NCI-H2196 treated with DMSO at 0.1 percent for 48 hours (cell line): ENCODE results near the gene DACH2.

Experiments
- DNase-seq: peaks from one replicate; lab custom pipeline; 2025; ENCODE audit not compliant: unreplicated experiment; lab: John Stamatoyannopoulos, UW

Gene DACH2

DNA sequence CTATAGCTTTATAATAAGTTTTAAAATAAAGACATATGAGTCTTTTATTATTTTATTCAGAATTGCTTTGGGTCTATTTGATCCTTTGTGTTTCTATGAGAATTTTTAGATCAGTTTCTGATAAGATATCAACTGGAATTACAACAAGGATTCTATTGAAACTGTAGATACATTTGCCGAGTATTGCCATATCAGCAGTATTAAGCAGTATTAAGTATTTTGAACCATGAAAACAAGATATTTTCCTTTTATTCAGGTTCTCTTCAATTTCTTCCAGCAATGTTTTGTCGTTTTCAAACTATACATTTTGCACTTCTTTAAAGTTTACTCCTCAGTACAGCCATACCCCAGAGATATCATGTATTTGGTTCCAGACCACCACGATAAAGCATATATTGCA is 598.8 kb downstream of the DACH2 start:
- no peak for DNase-seq

DNA sequence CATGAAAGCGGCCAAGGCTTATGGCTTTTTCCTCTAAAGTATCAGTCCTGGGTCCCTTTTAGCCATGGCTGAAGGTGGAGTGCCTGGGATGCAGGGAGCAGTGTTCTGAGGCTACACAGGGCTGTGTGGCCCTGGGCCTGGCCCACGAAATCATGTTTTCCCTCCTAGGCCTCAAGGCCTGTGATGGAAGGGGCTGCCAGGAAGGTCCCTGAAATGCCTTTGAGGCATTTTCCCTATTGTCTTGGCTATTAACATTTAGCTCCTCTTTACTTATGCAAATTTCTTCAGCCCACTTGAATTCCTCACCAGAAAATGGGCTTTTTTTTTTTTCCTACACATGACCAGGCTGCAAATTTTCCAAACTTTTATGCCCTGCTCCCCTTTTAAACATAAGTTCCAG is 657.0 kb downstream of the DACH2 start:
- no peak for DNase-seq

DNA sequence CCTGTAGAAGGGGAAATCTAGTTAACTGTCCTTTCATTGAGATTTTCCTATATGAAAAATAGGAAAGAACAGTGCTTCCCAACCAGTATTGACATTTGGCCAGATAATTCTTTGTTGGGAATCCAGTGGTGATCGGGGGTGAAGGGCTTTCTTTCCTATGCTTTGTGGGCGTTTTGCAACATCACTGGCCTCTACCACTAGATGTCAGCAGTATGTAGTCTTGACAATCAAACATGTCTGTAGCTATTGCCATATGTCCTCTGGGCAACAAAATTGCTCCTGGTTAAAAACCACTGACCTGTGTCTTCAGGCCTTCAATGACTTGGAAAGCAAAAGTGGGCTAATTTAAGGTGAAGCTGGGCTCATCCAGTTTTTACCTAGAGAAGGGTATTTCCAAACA is 658.5 kb downstream of the DACH2 start:
- DNase-seq, result no peak

DNA sequence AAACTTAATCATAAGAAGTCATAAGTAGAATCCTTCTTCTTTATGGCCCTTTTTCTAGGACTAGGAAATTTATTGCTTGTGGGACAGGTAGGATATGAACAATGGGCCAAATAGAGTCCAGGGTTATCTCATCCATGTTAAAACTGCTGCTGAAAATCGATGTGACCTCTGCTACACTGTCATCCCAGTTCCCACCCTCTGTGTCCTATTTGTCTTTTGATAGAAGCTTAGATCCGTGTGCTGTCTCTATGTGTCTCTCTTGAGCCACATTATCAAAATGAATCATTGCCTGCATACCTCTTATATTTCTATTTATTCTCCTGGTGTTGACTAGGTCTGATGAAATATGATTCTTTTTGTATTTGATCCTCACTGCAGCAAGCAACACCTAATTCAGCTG is 661.4 kb downstream of the DACH2 start:
- no peak for DNase-seq

DNA sequence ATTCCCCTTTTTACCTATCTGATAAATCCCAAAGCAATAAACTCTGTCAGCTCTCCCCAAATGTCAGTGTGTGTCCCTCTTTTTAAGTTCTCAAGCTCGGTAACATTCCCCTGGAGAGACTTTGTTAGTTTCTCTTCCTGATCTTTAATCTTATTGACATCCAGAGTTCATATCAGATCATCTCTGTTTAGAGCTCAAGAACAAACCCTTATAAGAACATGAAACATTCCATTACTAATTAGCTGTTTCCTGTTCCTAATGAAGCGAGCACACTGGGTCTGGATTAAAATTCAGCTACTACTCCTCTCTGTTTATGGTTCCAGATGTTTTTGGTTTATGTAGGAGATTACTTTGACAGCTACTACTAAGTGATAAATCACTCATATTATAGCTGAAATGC is 681.5 kb downstream of the DACH2 start:
- no peak for DNase-seq

DNA sequence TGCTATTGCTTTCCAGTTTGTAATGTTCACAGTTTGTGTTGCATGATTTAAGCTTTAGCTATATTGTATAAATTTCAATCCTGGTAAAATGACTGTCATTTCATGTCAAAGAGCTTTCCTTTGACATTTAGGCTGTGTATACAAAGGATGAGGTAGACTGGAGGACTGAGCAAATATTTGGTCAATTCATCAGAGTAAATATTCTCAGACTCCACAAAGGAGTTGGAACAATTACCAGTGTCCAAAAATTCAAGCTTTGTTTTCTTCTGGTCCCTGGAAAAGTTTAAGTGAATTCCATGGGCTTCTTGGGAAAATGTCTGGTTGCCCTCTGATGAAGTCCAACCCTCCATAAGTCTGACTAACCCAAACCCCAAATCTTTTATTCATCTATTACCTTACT is 682.4 kb downstream of the DACH2 start:
- DNase-seq, result no peak

DNA sequence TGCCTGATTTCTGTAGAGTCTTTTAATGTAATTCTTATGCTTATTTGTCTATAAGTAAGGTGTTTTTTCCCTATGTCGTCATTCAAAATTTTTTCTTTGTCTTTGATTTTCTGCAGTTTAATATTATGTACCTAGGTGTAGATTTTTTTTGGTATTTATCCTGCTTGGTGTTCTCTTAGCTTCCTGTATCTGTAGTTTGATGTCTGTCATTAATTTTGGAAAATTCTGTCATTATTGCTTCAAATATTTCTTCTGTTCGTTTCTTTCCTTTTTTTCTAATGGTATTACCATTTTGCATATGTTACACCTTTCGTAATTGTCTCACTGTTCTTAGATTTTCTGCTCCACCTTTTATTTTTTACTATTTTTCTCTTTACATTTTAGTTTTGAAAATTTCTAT is 696.9 kb downstream of the DACH2 start:
- no peak for DNase-seq
